SK-N-SH (cell line): ENCODE measurements around the gene PPP1R12B. TPM values are rescaled to one million over a fixed set of nuclear protein-coding genes. Genes with fewer than 3 reads are reported as not detected.

Source experiments
- CTCF ChIA-PET: fragments of 300-600, 350-600 bp; formaldehyde crosslinking; extraction: SDS; loops from one replicate; lab custom pipeline; 2021; lab: Yijun Ruan, JAX
- POLR2A ChIA-PET: fragments of 350-600 bp; sonication (Branson Sonifier 250); formaldehyde crosslinking; extraction: SDS; loops from one replicate; lab custom pipeline; 2020; ENCODE audit warnings: antibody characterized with exemption, inconsistent platforms; lab: Yijun Ruan, JAX
- DNase-seq: peaks from one replicate; pipeline ENCODE4 v3.0.0; 2012
- H2AFZ ChIP-seq: fragments of 200-600 bp; sonication (generic); 2 replicates; pipeline ENCODE4 v1.8.1; 2016; ENCODE audit warnings: antibody characterized with exemption, mild to moderate bottlenecking, low read depth
- H3F3A ChIP-seq: fragments of 200-600 bp; sonication (generic); replicated peaks from 2 replicates; pipeline ENCODE3; 2016; ENCODE audit warnings: antibody characterized with exemption, mild to moderate bottlenecking; ENCODE audit not compliant: insufficient read depth
- H3K27ac ChIP-seq, 2 experiments: fragments of 200-500 bp in 1 of 2; fragments of 200-600 bp in 1 of 2; sonication (Bioruptor generic) in 1 of 2; sonication (generic), shearing (Covaris generic) in 1 of 2; 2 replicates each; pipeline versions ENCODE4 v1.5.1 to v1.6.1; 2014 to 2016; ENCODE audit warnings: low read depth in 2 of 2, inconsistent platforms in 1 of 2, low read length in 1 of 2, mild to moderate bottlenecking in 1 of 2, mixed read lengths in 1 of 2
- H3K27me3 ChIP-seq: fragments of 200-600 bp; sonication (generic), shearing (Covaris generic); 2 replicates; pipeline ENCODE4 v1.6.1; 2016; ENCODE audit warnings: mixed run types; ENCODE audit not compliant: insufficient read depth
- H3K36me3 ChIP-seq, 2 experiments: fragments of 200-500 bp in 1 of 2; fragments of 200-600 bp in 1 of 2; sonication (Bioruptor generic) in 1 of 2; sonication (generic) in 1 of 2; replicated peaks in 1 of 2; 2 replicates each; pipeline versions ENCODE3 to v1.5.1; 2014 to 2016; ENCODE audit warnings: low read length in 1 of 2, mild to moderate bottlenecking in 1 of 2; ENCODE audit not compliant: insufficient read depth in 2 of 2, control insufficient read depth in 1 of 2
- H3K4me1 ChIP-seq, 2 experiments: fragments of 200-500 bp in 1 of 2; fragments of 200-600 bp in 1 of 2; sonication (Bioruptor generic) in 1 of 2; sonication (generic), shearing (Covaris generic) in 1 of 2; 2 replicates each; pipeline versions ENCODE4 v1.5.1 to v1.6.1; 2014 to 2016; ENCODE audit warnings: low read depth in 1 of 2, low read length in 1 of 2, mixed run types in 1 of 2; ENCODE audit not compliant: insufficient read depth in 2 of 2, control insufficient read depth in 1 of 2
- H3K4me2 ChIP-seq: fragments of 200-600 bp; sonication (generic), shearing (Covaris generic); 2 replicates; pipeline ENCODE4 v1.6.1; 2017; ENCODE audit warnings: mixed run types
- H3K4me3 ChIP-seq, 2 experiments: fragments of 200-500 bp in 1 of 2; fragments of 200-600 bp in 1 of 2; sonication (Bioruptor generic) in 1 of 2; sonication (generic), shearing (Covaris generic) in 1 of 2; 2 replicates each; pipeline versions ENCODE4 v1.5.1 to v1.8.1; 2014 to 2016; ENCODE audit warnings: low read depth in 2 of 2, inconsistent platforms in 1 of 2, low read length in 1 of 2, mild to moderate bottlenecking in 1 of 2, mixed read lengths in 1 of 2, moderate library complexity in 1 of 2
- H3K79me2 ChIP-seq: fragments of 200-600 bp; sonication (generic); 2 replicates; pipeline ENCODE4 v1.8.1; 2017; ENCODE audit warnings: mild to moderate bottlenecking; ENCODE audit not compliant: insufficient read depth
- H3K9ac ChIP-seq: fragments of 200-600 bp; sonication (generic); 2 replicates; pipeline ENCODE4 v1.6.1; 2017; ENCODE audit warnings: mixed run types
- H3K9me2 ChIP-seq: fragments of 200-600 bp; sonication (generic); 2 replicates; pipeline ENCODE4 v1.6.1; 2017; ENCODE audit warnings: mixed run types
- H3K9me3 ChIP-seq: fragments of 200-600 bp; sonication (generic); 2 replicates; pipeline ENCODE4 v1.6.1; 2017; ENCODE audit warnings: mixed run types, mild to moderate bottlenecking, moderate library complexity
- H4K20me1 ChIP-seq: fragments of 200-600 bp; sonication (generic); 2 replicates; pipeline ENCODE4 v1.6.1; 2017; ENCODE audit warnings: mild to moderate bottlenecking, mixed run types; ENCODE audit not compliant: insufficient read depth
- FOSL2 ChIP-seq: IDR thresholded peaks from 2 replicates; pipeline ENCODE4 v1.4.0; 2012; ENCODE audit warnings: low read depth, mild to moderate bottlenecking, moderate library complexity, borderline replicate concordance
- GABPA ChIP-seq: IDR thresholded peaks from 2 replicates; pipeline ENCODE4 v1.4.0; 2012; ENCODE audit warnings: low read depth, mild to moderate bottlenecking
- GATA2 ChIP-seq: sonication (generic); formaldehyde crosslinking; IDR thresholded peaks from 2 replicates; pipeline ENCODE4 v1.5.0; 2020; ENCODE audit warnings: mild to moderate bottlenecking, missing genetic modification reagents
- MEF2A ChIP-seq: IDR thresholded peaks from 2 replicates; pipeline ENCODE4 v1.4.0; 2012; ENCODE audit warnings: low read depth, borderline replicate concordance
- MXI1 ChIP-seq: IDR thresholded peaks from 2 replicates; pipeline ENCODE4 v1.6.1; 2012; ENCODE audit warnings: mild to moderate bottlenecking, low read depth, low read length, improper control_type of control experiment
- NFIC ChIP-seq: IDR thresholded peaks from 2 replicates; pipeline ENCODE4 v1.4.0; 2012; ENCODE audit warnings: borderline replicate concordance
- NRF1 ChIP-seq: IDR thresholded peaks from 2 replicates; pipeline ENCODE4 v1.6.1; 2012; ENCODE audit warnings: low read depth, mild to moderate bottlenecking, low read length
- PBX3 ChIP-seq: IDR thresholded peaks from 2 replicates; pipeline ENCODE4; 2012
- POLR2AphosphoS5 ChIP-seq: IDR thresholded peaks from 2 replicates; pipeline ENCODE4 v1.6.1; 2012; ENCODE audit warnings: low read depth, low read length
- RAD21 ChIP-seq: IDR thresholded peaks from 2 replicates; pipeline ENCODE4 v1.6.1; 2012; ENCODE audit warnings: mild to moderate bottlenecking, low read length
- REST ChIP-seq: IDR thresholded peaks from 2 replicates; pipeline ENCODE4 v1.6.1; 2012; ENCODE audit warnings: mild to moderate bottlenecking, low read depth, low read length, moderate library complexity
- RFX5 ChIP-seq: IDR thresholded peaks from 2 replicates; pipeline ENCODE4 v1.6.1; 2012; ENCODE audit warnings: mild to moderate bottlenecking, improper control_type of control experiment, low read length
- SIN3A ChIP-seq: IDR thresholded peaks from 2 replicates; pipeline ENCODE4 v1.6.1; 2012; ENCODE audit warnings: low read depth, mild to moderate bottlenecking, low read length, moderate library complexity, borderline replicate concordance
- YY1 ChIP-seq: IDR thresholded peaks from 2 replicates; pipeline ENCODE4 v1.4.0; 2012; ENCODE audit warnings: low read depth, mild to moderate bottlenecking
- WGBS: methylation state at CpG from one replicate; pipeline ENCODE4 v1.1.6; 2017; ENCODE audit warnings: low lambda C conversion rate; 5-methylcytosine and 5-hydroxymethylcytosine counted together
- polyA plus RNA-seq, 3 experiments: library from polyadenylated mRNA; depleted of rRNA; stranded (reverse); fragments of >200 nt; gene quantifications; 2 replicates each; pipeline ENCODE4 v1.2.3, GENCODE V29; 2012

Gene PPP1R12B
- polyA plus RNA-seq, 1 of the 3 experiments (the other 2 are of a cell fraction), result 2.8 TPM

GRCh38 chr1:202343652-202344349 lies 4.7 kb upstream of the PPP1R12B start (continued):
- no peak for TF ChIP-seq NRF1
- no peak for TF ChIP-seq GATA2 (CRISPR knock-in tag)
- TF ChIP-seq MEF2A, result no peak

- ChIA-PET CTCF (interaction anchor here (1.3 to 1.5 kb wide), 2 partner anchors 252 to 372 kb away, joined by 4 to 6 read pairs; no protein-coding TSS in a partner anchor), POLR2A (interaction anchor here (0.5 kb wide), 1 partner anchor 350 kb away, joined by 3 read pairs; no protein-coding TSS in a partner anchor)
- no peaks in the 10 kb centered on the region for H3K27me3 ChIP-seq
- no peaks in the 10 kb centered on the region for H3K36me3 ChIP-seq
- no peaks in the 10 kb centered on the region for H3K9me2 ChIP-seq
- H3K27ac ChIP-seq, result no peak overlapping the region
- no peaks in the 10 kb centered on the region for H3F3A ChIP-seq
- H2AFZ ChIP-seq, result 0 out of 2 replicates have a peak overlapping the region, but pooled peaks have one; percentile 12
- no peak overlapping the region for H3K4me3 ChIP-seq
- no peaks in the 10 kb centered on the region for H4K20me1 ChIP-seq
- DNase-seq, result no peak
- no peaks in the 10 kb centered on the region for H3K9me3 ChIP-seq
- peaks cover 5 to 8% of the 10 kb centered on the region in 2 experiments; a peak in 3 of 4 replicates for H3K4me1 ChIP-seq
- no peak overlapping the region for H3K4me2 ChIP-seq
- H3K9ac ChIP-seq, result no peak overlapping the region
- no peak for TF ChIP-seq RAD21
- TF ChIP-seq GABPA, result peak; percentile 80
- no peak for TF ChIP-seq FOSL2
- peak; percentile 17; the same call in 1 of the 2 replicates for TF ChIP-seq NFIC
- no peak for TF ChIP-seq POLR2AphosphoS5
- 0 out of 2 replicates have a peak, but pooled peaks have one; percentile 0 for TF ChIP-seq MXI1
- TF ChIP-seq YY1, result no peak
- TF ChIP-seq PBX3, result 0 out of 2 replicates have a peak, but pooled peaks have one; percentile 5
- TF ChIP-seq, all 33 proteins: peak for 4
- H3K79me2 ChIP-seq, result peaks cover 31% of the 10 kb centered on the region
- WGBS, result 49% methylated on average over 6 of the region's 6 CpGs
Measured at GRCh38 chr1:202348005-202348508, 442 bp upstream of the PPP1R12B start.

- TF ChIP-seq SIN3A, result no peak; the same call in 1 of the 2 replicates
- TF ChIP-seq REST, result no peak
- TF ChIP-seq RFX5, result peak; percentile 60; the same call in 1 of the 2 replicates
- TF ChIP-seq GABPA, result no peak
- TF ChIP-seq GATA2 (CRISPR knock-in tag), result no peak
- peak; percentile 46 for TF ChIP-seq MXI1
- Histone ChIP-seq H3K27me3 (no peaks in the 10 kb centered on the region), H2AFZ (peak overlapping the region; percentile 86), H3K36me3 (no peaks in the 10 kb centered on the region), H3K27ac (peak overlapping the region; percentile 76 to 85), H3K79me2 (peaks cover 42% of the 10 kb centered on the region), H3K4me2 (peak overlapping the region; percentile 92), H3K9me3 (no peaks in the 10 kb centered on the region), H3K4me3 (peak overlapping the region; percentile 86 to 99), H4K20me1 (no peaks in the 10 kb centered on the region), H3F3A (no peaks in the 10 kb centered on the region), H3K9me2 (no peaks in the 10 kb centered on the region), H3K4me1 (peaks cover 5 to 8% of the 10 kb centered on the region in 2 experiments; a peak in 3 of 4 replicates), H3K9ac (peak overlapping the region; percentile 77)
- POLR2A ChIA-PET, result interaction anchor here (0.7 to 1.1 kb wide), 2 partner anchors 147 to 276 kb away, joined by 3 to 4 read pairs; no protein-coding TSS in a partner anchor
- WGBS, result 7% methylated on average over 12 of the region's 12 CpGs
- CTCF ChIA-PET, result interaction anchor here (0.9 to 1.9 kb wide), 4 partner anchors 11 to 371 kb away, joined by 3 to 6 read pairs (median 4); no protein-coding TSS in a partner anchor
- peak; percentile 72 for DNase-seq
Measured at GRCh38 chr1:202349206-202349928, 868 bp downstream of the PPP1R12B start.
